Pancreas (tissue), 10 donors: ENCODE measurements around the gene GXYLT2. TPM values are rescaled to one million over a fixed set of nuclear protein-coding genes. Genes with fewer than 3 reads are reported as not detected.

ENCODE experiments used
- ATAC-seq, 4 donors: fragments of 200-7000 bp; cut with Tn5 transposase; one replicate each; pipeline versions ENCODE4 v1.8.0 to v1.9.1; 2020; ENCODE audit warnings: mild to moderate bottlenecking in 4 of 4, moderate library complexity in 4 of 4
- DNase-seq, 6 donors: peaks; one replicate each; pipeline ENCODE4 v3.0.0-alpha.2; 2020
- FAIRE-seq: peaks from 2 replicates; lab custom pipeline; 2012; peaks lifted over from hg19 to GRCh38; lab: Jason Lieb, UNC
- H3K27ac ChIP-seq, 4 donors: fragments of 200-600 bp; sonication (generic); 1 replicate in 3 of 4; 2 replicates in 1 of 4; pipeline versions ENCODE4 v1.5.0 to v1.8.0; 2020
- H3K27me3 ChIP-seq, 4 donors: fragments of 200-600 bp; one replicate each; pipeline ENCODE4 v1.8.0; 2021
- H3K36me3 ChIP-seq, 3 donors: fragments of 200-600 bp; sonication (generic) in 1 of 3; one replicate each; pipeline versions ENCODE4 v1.5.0 to v1.8.0; 2020 to 2021
- H3K4me1 ChIP-seq, 3 donors: fragments of 200-600 bp; one replicate each; pipeline ENCODE4 v1.8.0; 2021
- H3K4me3 ChIP-seq, 4 donors: fragments of 200-600 bp; sonication (generic) in 2 of 4; one replicate each; pipeline versions ENCODE4 v1.5.0 to v1.8.0; 2020 to 2021
- H3K9me3 ChIP-seq, 4 donors: fragments of 200-600 bp; one replicate each; pipeline ENCODE4 v1.8.0; 2021
- WGBS, 2 donors: extraction: QIAGEN DNeasy Blood & Tissue Kit; methylation state at CpG; one replicate each; pipeline ENCODE4 v1.1.7; 2013; 5-methylcytosine and 5-hydroxymethylcytosine counted together
- intact Hi-C, 3 donors: fragments of 100-400 bp; cut with DNase I; formaldehyde crosslinking; loops; one replicate each; pipeline versions ENCODE4 v1.11.1 to v1.14.2; 2022
- polyA plus RNA-seq, 2 donors: library from polyadenylated mRNA; stranded (reverse); fragments of 200-250 nt; gene quantifications; one replicate each; pipeline ENCODE4 v1.2.3, GENCODE V29; 2013
- total RNA-seq, 6 donors: library from RNA; stranded (reverse); fragmentation: NEBNext Ultra II Directional in 4 of 6; extraction: Animal tissue kit (Norgen Biotek cat#: 25700) in 4 of 6; gene quantifications; one replicate each; pipeline versions ENCODE4 v1.2.1 to v1.2.4, GENCODE V29; 2021 to 2023
- TF ChIP-seq, protein P1 (sequence below), 4 donors: fragments of 200-600 bp; sonication (generic) in 3 of 4; IDR thresholded peaks; one replicate each; pipeline versions ENCODE4 v1.5.0 to v1.8.0; 2021; ENCODE audit warnings: antibody characterized with exemption in 4 of 4
- donor health status: healthy with polysubstance abuse.
- donor health status: DM: no; HTN: no; CAD: no; lungs with moderate emphysema.
- donor health status: DM: no; HTN: no; CAD: no.
- donor health status: control.
- donor health status: control.
- donor health status: Bipolar disorder and iron deficiency.
- donor health status: DM: yes; HTN: yes; CAD: no.
- donor health status: DM: no; HTN: no; CAD: no.
- donor health status: DM: no; HTN: no; CAD: no.
- donor health status: DM: yes; HTN: yes; CAD: no.

GXYLT2 gene
- total and polyA plus RNA-seq, 8 donors: 0.19 to 7.5 (median 4.2) TPM

DNA sequence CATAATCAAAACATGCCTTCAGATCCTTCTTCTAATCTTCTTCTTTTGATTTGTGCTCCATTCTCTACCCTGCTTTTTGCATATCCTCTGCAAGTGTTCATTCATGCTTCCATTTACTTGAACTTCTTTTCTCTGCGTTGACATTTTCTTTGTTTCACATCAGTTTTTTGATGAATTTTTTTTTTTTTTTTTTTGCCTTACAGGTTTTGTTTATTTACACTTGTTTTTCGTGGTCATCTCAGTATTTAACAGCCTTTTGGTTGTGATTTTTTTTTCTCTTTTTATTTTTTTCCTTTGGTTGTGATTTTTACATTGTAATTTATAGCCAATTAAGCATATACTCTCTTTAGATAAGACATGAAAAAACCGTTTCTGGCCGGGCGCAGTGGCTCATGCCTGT lies 27.8 kb upstream of the GXYLT2 start:
- Histone ChIP-seq H3K27ac (no peak overlapping the region), H3K9me3 (no peaks in the 10 kb centered on the region), H3K27me3 (peaks cover 0 to 3% (median under 1%) of the 10 kb centered on the region in 4 donors), H3K36me3 (no peaks in the 10 kb centered on the region), H3K4me3 (no peak overlapping the region), H3K4me1 (no peaks in the 10 kb centered on the region)
- TF ChIP-seq, protein P1, sequence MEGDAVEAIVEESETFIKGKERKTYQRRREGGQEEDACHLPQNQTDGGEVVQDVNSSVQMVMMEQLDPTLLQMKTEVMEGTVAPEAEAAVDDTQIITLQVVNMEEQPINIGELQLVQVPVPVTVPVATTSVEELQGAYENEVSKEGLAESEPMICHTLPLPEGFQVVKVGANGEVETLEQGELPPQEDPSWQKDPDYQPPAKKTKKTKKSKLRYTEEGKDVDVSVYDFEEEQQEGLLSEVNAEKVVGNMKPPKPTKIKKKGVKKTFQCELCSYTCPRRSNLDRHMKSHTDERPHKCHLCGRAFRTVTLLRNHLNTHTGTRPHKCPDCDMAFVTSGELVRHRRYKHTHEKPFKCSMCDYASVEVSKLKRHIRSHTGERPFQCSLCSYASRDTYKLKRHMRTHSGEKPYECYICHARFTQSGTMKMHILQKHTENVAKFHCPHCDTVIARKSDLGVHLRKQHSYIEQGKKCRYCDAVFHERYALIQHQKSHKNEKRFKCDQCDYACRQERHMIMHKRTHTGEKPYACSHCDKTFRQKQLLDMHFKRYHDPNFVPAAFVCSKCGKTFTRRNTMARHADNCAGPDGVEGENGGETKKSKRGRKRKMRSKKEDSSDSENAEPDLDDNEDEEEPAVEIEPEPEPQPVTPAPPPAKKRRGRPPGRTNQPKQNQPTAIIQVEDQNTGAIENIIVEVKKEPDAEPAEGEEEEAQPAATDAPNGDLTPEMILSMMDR (IDR thresholded peaks at IDR 0.05): no peak
- 67 to 81% methylated on average over 5 of the region's 5 CpGs for WGBS, 2 donors
- intact Hi-C loops: no loop called here
- ATAC-seq (no peak), DNase-seq (no peak), FAIRE-seq (no peak)

DNA sequence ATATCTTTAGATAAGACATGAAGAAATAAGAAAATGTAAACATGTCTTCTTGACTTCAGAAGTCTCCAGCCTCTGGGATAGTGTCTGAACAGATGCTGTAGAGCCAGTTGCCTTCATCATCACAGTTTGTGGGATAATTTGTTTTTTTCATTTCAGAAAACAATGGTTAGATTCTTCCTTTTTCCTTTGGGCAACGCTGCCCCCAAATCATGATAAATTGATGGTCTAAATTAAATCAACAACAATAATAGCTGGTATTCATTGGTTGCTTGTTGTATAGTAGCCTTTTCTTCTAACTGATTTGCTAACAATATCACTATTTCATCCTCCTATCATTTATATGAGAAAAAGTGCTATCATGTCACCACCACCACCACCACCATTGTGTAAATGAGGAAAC lies 27.0 kb upstream of the GXYLT2 start:
- no peak overlapping the region for H3K4me3 ChIP-seq
- TF ChIP-seq, protein P1 (IDR thresholded peaks at IDR 0.05): no peak
- no peaks in the 10 kb centered on the region for H3K9me3 ChIP-seq
- no peaks in the 10 kb centered on the region for H3K4me1 ChIP-seq
- H3K27ac ChIP-seq: no peak overlapping the region
- 37 to 60% methylated on average over 1 of the region's 1 CpG for WGBS, 2 donors
- DNase-seq: no peak
- FAIRE-seq: no peak
- no peaks in the 10 kb centered on the region for H3K36me3 ChIP-seq
- H3K27me3 ChIP-seq: peaks cover 0 to 3% (median 0%) of the 10 kb centered on the region in 4 donors
- ATAC-seq: no peak
- intact Hi-C loops: no loop called here

DNA sequence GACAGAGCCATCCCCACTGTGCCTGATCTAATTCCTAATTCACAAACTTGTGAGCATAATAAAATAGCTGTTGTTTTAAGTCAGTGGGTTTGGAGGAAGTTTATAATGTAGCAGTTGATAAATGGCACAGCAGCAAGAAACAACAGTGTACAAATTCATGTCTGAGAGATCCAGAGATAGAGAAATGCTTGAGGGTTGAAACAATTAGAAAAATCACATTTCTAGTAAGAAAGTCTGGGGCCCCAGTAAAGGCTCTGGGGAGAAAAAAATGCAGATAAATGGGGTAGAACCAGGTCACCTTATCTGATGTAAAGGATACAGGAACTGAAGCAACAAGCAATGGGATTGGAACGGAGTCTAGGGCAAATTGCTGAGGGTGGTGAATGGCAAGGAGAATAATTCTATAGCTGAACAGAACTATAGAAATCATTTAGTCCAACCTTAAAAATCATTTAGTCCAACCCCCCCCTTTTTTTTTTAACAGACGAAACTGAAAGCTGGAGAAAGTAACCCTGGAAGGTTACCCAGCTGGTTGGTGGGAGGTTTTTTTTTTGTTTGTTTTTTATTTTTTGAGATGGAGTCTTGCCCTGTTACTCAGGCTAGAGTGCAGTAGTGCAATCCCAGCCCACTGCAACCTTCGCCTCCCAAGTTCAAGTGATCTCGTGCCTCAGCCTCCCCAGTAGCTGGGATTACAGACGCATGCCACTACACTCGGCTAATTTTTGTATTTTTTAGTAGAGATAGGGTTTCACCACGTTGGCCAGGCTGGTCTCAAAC lies 25.3 kb upstream of the GXYLT2 start:
- 56 to 62% methylated on average over 7 of the region's 7 CpGs for WGBS, 2 donors
- Histone ChIP-seq H3K36me3 (no peaks in the 10 kb centered on the region), H3K4me3 (no peak overlapping the region), H3K4me1 (no peaks in the 10 kb centered on the region), H3K27ac (no peak overlapping the region), H3K27me3 (no peaks in the 10 kb centered on the region), H3K9me3 (no peaks in the 10 kb centered on the region)
- TF ChIP-seq, protein P1 (IDR thresholded peaks at IDR 0.05): no peak
- ATAC-seq (no peak), DNase-seq (no peak), FAIRE-seq (no peak)
- intact Hi-C loops: no loop called here

DNA sequence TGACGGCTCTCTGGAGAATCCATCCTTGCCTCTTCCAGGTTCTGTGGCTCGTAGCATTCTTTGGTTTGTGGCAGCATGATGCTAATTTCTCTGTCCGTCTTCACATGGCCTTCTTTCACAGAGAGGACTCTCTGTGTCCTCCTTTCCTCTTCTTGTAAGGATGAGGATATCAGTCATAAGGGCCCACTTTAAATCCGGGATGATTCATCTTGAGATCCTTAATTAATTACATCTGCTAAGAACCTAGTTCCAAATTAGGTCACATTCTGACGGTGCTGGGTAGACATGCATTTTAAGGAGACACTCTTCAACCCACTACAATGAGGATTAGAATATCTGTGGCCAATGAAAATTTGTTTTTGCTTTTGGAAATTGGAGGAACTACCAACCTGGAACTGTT lies 15.7 kb upstream of the GXYLT2 start:
- H3K4me3 ChIP-seq: no peak overlapping the region
- intact Hi-C loops: no loop called here
- H3K4me1 ChIP-seq: no peaks in the 10 kb centered on the region
- 85 to 93% methylated on average over 5 of the region's 5 CpGs for WGBS, 2 donors
- H3K27ac ChIP-seq: no peak overlapping the region
- DNase-seq (no peak), FAIRE-seq (no peak), ATAC-seq (no peak)
- H3K9me3 ChIP-seq: no peaks in the 10 kb centered on the region
- no peaks in the 10 kb centered on the region for H3K27me3 ChIP-seq
- H3K36me3 ChIP-seq: no peaks in the 10 kb centered on the region
- TF ChIP-seq, protein P1 (IDR thresholded peaks at IDR 0.05): no peak

DNA sequence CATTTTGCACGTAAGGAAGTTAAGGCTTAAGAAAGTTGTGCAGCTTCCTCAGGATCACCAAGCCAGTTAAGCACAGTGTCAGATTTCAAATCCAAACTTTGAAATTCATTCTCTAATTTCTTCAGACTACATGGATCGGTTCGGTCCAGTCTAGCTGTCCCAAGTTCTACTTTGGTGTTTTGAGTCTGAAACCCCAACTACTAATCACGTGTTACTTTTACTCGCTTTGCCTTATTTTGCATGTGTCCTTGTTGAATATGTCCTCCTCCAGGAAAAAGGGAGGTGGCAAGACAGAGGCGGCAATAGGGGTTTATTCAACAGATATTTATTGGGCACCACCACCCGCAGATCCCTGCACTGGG lies 522 bp upstream of the GXYLT2 start:
- Histone ChIP-seq H3K27me3 (no peaks in the 10 kb centered on the region), H3K36me3 (no peaks in the 10 kb centered on the region), H3K27ac (peak overlapping the region in 2 of 4 donors; percentile 4 to 48), H3K9me3 (no peaks in the 10 kb centered on the region), H3K4me3 (peak overlapping the region in 3 of 4 donors; percentile 20 to 49 (median 45)), H3K4me1 (peaks cover 0 to 11% (median 0%) of the 10 kb centered on the region in 3 donors)
- TF ChIP-seq, protein P1 (IDR thresholded peaks at IDR 0.05): no peak
- 2% methylated on average over 7 of the region's 7 CpGs for WGBS, 2 donors
- intact Hi-C loops: no loop called here
- ATAC-seq (peak; percentile 20 to 40 (median 33)), FAIRE-seq (no peak), DNase-seq (no peak)
